DMS53 (cell line): Measurements from ENCODE around the gene ZNF606.
"Not testable (repeated sequence)": the region's sequence is repeated elsewhere in the genome, so short reads cannot be mapped to it uniquely, and the experiment has no call there.

ENCODE experiments used
- DNase-seq: peaks from one replicate; lab custom pipeline; 2025; lab: John Stamatoyannopoulos, UW

Gene ZNF606

GRCh38 chr19:58009666-58010301, 7.2 kb upstream of the ZNF606 start:
- no peak for DNase-seq

- no peak for DNase-seq
Observed at GRCh38 chr19:58009301-58009665, 6.7 kb upstream of the ZNF606 start.

GRCh38 chr19:58008877-58009276, 6.3 kb upstream of the ZNF606 start:
- DNase-seq, result not testable (repeated sequence)

GRCh38 chr19:58007285-58007684, 4.7 kb upstream of the ZNF606 start:
- DNase-seq, result peak; percentile 48

- DNase-seq, result peak; percentile 71
Observed at GRCh38 chr19:58003174-58003828, 681 bp upstream of the ZNF606 start.

- DNase-seq, result no peak
Observed at GRCh38 chr19:58001895-58002369, 688 bp downstream of the ZNF606 start.

- no peak for DNase-seq
Observed at GRCh38 chr19:58000677-58001076, 1.9 kb downstream of the ZNF606 start.

GRCh38 chr19:57992841-57993240, 9.8 kb downstream of the ZNF606 start:
- no peak for DNase-seq

- DNase-seq, result peak; percentile 53
Observed at GRCh38 chr19:57978586-57979289, 23.9 kb downstream of the ZNF606 start.

- no peak for DNase-seq
Observed at GRCh38 chr19:57974434-57974833, 28.2 kb downstream of the ZNF606 start, which contains the start of gene C19orf18. Gene C19orf18, minus strand, starts transcription at chr19:57974534. Its CDS starts 102 bp downstream, at chr19:57974432.

GRCh38 chr19:57964761-57965160, 37.9 kb downstream of the ZNF606 start:
- DNase-seq, result no peak

- no peak for DNase-seq
Observed at GRCh38 chr19:57961785-57962184, 40.8 kb downstream of the ZNF606 start.

GRCh38 chr19:57954996-57955395, 47.6 kb downstream of the ZNF606 start:
- no peak for DNase-seq

GRCh38 chr19:57949702-57950101, 52.9 kb downstream of the ZNF606 start:
- DNase-seq, result no peak

GRCh38 chr19:57949296-57949695, 53.3 kb downstream of the ZNF606 start:
- DNase-seq, result no peak

- DNase-seq, result peak; percentile 91
Observed at GRCh38 chr19:57947419-57948134, 55.0 kb downstream of the ZNF606 start, which contains the start of gene ZNF256. Gene ZNF256, minus strand, starts transcription at chr19:57947706. Its CDS starts 232 bp downstream, at chr19:57947474.

GRCh38 chr19:57947088-57947418, 55.6 kb downstream of the ZNF606 start:
- DNase-seq, result no peak

- no peak for DNase-seq
Observed at GRCh38 chr19:57946316-57946715, 56.3 kb downstream of the ZNF606 start.

GRCh38 chr19:57941593-57941992, 61.0 kb downstream of the ZNF606 start:
- no peak for DNase-seq

GRCh38 chr19:57935731-57936130, 66.9 kb downstream of the ZNF606 start:
- no peak for DNase-seq

- DNase-seq, result peak; percentile 87
Observed at GRCh38 chr19:57934820-57935665, 67.6 kb downstream of the ZNF606 start, which contains the start of gene ZNF418. Gene ZNF418, minus strand, starts transcription at chr19:57935402. Its CDS starts 1,580 bp downstream, at chr19:57933822.
